ENCODE results near the gene BCAS1.

- TF ChIP-seq ZNF274 (IDR thresholded peaks at IDR 0.05; ENCODE audit: low read depth, low read length) (no peak), YY1 (IDR thresholded peaks at IDR 0.05; ENCODE audit: insufficient read depth, insufficient read length) (no peak)
These were observed 44.9 kb upstream of the BCAS1 start for GRCh38 chr20:54115172-54115854.

Data from NT2/D1 (cell line).